Muscle of arm (tissue), 12 donors: ENCODE data around the gene YIF1B. TPM values are rescaled to one million over a fixed set of nuclear protein-coding genes. Genes with fewer than 3 reads are reported as not detected.

Source experiments
- DNase-seq: peaks from one replicate; pipeline ENCODE4 v3.0.0-alpha.2; 2013
- polyA plus RNA-seq, 12 donors: library from polyadenylated mRNA; unstranded; fragments of 120-200 nt; gene quantifications; one replicate each; pipeline ENCODE4 v1.2.1, GENCODE V29; 2013; ENCODE audit not compliant: insufficient read length in 12 of 12

YIF1B gene
- polyA plus RNA-seq, 12 donors: 13.0 to 27.2 (median 22.9) TPM; not detected in 1

DNA sequence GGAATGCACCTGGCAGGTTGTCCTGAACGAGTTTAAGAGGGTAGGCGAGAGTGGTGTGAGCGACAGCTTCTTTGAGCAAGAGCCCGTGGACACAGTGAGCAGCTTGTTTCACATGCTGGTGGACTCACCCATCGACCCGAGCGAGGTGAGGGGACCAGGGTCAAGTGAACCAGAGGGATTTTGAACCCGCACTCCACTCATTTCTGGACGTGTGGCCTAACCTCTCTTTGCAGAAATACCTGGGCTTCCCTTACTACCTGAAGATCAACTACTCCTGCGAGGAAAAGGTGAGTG is 21.6 kb upstream of the YIF1B start:
- no peak for DNase-seq

DNA sequence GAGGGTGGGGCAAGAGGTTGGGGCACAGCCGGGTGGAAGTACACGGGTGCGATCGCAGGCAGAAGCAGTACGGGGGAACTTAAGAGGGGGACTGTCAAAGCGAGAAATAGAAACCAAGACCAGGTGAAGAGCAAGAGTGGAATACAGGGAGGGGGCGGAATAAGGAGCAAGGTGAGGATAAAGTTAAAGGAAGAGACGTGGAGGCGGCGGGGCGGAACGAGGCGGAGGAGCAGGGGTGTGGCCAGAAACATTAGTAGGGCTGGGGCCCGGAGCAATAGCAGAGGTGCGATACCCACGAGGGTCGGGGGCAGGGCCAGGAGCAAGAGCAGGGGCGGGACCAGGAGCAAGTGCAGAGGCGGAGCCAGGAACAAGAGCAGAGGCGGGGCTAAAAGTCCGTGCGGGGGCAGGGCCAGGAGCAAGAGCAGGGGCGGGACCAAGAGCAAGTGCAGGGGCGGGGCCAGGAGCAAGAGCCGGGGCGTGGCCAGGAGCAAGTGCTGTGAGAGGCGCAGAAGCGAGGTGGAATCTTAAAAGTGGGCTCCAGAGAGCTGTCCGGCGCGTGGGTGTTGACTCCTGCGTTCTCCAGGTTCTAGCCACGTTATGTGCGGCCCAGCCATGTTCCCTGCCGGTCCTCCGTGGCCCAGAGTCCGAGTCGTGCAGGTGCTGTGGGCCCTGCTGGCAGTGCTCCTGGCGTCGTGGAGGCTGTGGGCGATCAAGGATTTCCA is 21.1 kb upstream of the YIF1B start:
- peak; percentile 85 for DNase-seq

DNA sequence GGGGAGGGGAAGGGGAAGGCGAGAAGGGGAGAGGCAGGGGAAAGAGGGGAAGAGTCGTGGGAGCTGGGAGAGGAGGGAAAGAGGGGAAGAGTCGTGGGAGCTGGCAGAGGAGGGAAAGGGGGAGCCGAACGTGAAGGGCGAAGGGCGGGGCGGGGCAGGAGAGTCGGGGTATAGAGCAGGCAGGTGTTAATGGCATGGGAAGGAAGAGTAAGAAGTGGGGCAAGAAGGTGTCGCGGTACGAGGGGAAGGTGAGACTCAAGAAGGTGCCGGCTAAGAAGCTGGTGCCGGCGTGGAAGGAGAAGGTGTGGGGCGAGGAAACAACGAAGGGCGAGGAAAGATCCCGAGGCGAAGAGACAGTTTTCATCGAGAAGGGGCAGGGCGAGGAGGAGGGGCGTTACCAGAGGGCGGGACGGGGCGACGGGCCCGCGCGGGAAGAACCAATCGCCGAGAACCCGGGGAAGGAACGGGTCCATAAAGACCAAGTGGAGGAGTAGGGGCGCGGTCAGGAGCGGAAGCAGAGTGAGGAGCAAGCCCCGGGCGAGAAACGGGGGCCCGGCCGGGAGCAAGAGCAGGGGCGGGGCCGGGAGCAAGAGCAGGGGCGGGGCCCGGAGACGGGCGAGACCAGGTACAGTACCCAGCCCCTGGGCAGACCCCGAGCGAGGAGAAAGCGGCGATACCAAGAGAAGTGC is 20.3 kb upstream of the YIF1B start:
- DNase-seq: peak; percentile 95

DNA sequence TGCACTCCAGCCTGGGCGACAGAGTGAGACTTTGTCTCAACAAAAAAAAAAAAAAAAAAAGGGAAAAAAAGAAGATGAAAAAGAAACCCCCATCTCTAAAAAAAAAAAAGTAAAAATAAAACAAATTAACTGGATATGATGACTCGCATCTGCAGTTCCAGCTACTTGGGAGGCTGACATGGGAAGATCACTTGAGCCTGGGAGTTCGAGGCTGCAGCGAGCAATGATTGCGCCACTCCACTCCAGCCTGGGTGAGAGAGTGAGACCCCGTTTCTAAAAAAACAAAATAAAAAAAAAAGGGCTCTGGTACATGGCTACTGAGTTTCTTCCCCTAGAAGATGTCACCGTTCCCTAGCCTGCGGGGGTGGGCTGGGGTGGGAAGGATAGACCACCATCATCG is 17.5 kb upstream of the YIF1B start:
- no peak for DNase-seq

DNA sequence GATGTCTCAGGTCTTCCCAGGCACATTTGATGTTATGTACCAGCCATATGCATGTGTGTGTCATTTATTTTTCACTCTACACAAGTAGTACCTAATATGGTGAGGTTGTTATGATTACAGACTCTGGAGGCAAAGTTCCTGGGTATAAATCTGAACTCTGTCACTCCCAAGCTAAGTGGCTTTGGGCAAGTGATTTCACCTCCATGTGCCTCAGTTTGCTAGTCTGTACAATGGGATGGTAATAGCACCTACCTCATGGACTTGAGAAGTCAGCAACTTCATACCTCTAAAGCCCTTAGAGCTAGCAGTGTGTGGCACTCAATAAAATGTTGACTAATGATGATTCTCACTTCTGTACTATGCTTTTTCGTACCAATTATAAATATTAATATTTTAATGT is 16.0 kb upstream of the YIF1B start:
- DNase-seq: no peak

DNA sequence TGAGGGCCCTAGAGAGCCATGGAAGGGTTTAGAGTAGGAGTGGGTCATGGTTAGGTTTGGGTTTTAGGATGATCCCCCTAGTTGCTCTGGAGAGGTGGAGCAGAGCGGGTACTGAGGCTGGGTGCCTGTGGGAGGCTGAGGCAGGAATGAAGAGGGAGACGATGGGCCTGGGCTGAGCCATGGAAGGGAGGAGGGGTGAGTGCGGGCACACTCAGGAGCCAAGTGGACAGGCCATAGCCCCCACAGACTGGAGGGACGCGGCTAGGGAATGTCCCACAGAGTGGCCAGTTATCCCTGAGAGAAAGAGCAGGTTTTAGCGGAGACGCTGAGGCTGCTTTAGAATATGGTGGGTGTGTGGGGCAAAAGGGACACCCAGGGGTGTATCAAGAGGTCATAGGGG is 13.9 kb upstream of the YIF1B start:
- DNase-seq: no peak

DNA sequence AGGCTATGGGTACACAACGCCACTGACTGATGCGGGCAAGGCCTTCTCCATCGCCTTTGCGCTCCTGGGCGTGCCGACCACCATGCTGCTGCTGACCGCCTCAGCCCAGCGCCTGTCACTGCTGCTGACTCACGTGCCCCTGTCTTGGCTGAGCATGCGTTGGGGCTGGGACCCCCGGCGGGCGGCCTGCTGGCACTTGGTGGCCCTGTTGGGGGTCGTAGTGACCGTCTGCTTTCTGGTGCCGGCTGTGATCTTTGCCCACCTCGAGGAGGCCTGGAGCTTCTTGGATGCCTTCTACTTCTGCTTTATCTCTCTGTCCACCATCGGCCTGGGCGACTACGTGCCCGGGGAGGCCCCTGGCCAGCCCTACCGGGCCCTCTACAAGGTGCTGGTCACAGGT is 10.8 kb upstream of the YIF1B start:
- DNase-seq: no peak

DNA sequence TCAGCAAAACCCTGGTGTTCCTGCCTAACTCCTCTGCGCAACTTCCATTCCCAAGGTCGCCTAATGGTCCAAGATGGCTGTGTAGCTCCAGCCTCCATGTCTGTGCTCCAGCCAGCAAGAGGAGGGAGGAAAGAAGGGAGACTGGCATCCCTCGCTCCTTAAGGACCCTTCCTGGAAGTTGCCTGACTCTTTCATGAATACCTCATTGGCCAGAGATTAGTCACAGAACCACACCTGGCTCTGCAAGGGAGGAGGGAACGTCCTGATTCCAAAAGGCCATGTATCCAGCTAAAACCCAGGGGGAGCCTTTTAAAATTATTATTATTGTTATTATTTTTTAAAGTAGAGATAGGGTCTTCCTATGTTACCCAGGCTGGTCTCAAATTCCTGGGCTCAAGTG is 8.7 kb upstream of the YIF1B start:
- DNase-seq: no peak

DNA sequence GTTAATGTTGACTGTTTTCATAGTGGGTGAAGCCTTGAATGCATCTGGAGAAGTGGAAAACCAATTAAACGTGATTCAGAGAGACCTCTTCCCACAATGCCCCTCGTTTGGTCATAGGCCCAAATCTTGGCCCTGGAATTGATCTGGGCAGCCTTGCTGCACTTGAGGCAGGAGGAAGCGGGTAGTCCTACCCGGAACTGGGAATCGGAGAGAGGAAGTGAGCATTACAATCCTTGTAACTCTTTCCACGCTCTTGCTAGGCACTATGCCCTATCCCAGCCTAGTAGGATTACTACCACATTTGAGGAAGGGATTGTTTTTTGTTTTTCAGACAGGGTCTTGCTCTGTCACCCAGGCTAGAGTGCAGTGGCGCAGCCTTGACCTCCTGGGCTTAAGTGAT is 7.5 kb upstream of the YIF1B start:
- no peak for DNase-seq

DNA sequence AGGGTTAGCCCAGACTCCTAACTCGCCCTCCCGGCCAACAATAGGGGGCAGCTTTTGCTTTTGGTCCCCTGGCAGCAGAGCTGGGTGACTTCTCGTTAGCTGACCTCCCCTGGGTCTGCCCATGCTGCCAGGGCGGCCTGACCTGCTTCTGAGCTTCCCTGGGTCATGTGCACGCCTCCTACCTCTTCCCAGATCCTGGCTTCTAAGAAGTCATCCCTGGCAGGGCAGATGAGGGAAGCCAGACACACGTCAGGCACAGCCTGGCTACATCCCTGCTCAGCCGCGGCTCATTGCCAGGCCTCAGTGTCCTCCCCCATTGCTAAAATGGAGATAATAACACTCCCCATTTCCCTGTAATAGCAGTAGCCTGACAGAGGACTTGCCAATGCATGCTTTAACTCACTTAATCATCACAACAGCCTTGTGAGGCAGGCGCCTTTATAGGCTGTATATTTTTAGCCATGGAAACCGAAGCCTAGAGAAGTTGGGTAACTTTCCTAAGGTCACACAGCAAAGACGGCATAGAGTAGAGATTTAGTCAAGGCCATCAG is 6.0 kb upstream of the YIF1B start:
- no peak for DNase-seq

DNA sequence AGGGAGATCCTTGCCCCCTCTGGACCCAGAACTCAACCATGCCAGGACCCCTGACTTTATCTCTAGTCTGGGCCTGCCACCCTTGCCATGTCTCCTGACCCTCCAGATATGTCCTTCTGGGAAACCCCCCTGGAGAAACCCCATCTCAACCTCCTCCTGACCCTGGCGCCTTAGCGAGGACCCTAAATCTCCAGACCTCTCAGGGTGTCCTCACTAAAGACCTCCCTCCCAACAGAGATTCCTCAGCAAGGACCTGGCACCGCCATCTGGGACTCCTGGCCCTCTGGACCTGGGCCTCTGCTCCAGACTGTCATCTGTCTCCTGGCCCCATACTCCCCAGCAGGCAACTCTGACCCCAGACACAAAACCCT is 5.2 kb upstream of the YIF1B start:
- no peak for DNase-seq

DNA sequence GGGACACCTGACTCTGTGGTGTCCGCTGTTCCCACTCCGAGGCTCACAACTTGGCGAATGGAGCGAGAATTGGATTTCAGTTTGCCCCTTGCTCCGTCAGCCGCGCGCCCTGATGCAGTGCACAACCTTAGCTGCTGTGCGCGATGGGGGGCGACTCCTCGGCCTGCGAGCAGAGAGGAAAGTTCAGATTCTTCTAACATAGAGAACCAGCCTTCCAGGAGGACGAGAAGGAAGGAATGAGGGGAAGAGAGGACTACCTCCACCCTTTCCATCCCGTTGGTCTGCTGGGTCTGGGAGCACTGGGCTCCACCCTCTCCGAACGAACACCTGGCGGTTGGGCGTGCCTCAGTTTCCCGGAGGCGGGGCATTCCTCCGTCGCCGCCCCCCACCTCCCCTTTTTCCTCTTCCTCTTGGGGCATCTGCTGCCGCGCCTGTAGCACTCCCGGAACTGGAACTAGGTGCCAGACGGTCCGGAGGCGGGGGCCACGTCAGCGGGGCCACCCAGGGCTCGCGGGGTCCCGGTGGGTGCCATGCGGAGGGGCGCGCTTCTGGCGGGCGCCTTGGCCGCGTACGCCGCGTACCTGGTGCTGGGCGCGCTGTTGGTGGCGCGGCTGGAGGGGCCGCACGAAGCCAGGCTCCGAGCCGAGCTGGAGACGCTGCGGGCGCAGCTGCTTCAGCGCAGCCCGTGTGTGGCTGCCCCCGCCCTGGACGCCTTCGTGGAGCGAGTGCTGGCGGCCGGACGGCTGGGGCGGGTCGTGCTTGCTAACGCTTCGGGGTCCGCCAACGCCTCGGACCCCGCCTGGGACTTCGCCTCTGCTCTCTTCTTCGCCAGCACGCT is 3.9 kb upstream of the YIF1B start, which contains the start of gene KCNK6:
Gene KCNK6 (plus strand): TSS at position 425 of the 838 bp plus-strand sequence. CDS start 106 bp downstream, at position 531.
- peak; percentile 42 for DNase-seq

DNA sequence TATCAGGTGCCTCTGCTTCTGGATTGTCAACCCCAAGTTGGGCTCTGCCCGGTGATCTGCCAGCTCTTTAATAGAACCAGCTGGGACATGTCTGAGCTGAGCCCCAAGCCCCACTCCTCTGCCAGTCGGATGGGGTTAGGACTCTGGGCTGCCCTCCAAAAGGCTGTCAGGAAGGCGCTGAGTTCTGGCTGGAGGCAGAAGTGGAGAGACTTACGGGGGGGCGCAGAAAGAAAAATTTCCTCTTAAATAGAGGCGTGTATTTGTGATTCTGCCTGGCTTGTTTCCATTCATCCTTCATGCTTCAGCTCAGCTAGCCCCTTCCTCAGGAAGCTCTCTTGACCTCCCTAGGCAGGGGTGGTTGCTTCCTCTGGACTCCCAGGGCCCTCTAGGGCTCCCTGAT is 2.9 kb upstream of the YIF1B start:
- DNase-seq: no peak

DNA sequence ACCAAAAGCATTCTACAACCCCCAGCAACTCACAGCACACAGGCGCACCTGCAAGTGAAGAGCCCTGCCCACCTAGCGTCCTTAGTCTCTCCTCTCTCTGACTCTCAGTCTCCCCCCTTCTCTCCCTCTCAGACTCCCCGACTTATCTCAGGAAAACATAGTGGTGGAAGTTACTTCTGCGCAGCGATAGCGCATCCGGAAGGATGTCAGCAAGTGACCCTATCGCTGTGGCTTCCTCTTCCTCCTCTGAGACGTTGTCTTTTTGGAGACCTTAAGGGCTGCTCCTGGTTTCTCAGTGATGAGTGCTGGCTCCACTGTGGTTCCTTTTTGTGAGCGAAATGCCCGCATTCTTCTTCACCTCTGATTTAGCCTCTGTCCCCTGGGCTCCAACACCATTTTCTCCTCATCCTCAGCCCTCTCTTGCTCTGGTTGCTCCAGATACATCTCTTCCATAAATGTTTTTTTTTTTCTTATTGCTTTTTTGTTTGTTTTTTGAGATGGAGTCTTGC is 1.4 kb upstream of the YIF1B start:
- DNase-seq: no peak

DNA sequence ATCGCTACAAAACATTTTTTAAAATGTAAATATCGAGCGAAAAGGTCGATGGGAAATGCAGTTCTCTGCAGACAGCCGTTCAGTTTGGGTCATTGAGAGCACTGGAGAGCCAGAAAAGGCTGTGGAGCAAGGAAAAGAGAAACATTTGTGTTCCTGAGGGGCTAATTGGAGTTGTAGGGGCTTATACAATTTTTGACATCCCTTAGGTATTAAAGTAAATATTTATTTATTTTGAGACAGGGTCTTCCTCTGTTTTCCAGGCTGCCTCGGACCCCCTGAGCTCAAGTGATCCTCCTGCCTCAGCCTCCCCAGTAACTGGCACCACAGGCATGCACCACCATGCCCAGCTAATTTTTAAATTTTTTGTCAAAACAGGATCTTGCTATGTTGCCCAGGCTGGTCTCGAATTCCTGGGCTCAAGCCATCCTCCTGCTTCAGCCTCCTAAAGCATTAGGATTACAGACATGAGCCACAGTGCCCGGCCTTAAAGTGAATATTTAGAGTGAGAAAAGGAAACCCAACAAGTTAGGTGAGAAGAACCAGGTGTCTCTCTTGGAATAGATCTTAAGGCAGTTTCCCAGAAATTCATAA is 825 bp upstream of the YIF1B start:
- no peak for DNase-seq

DNA sequence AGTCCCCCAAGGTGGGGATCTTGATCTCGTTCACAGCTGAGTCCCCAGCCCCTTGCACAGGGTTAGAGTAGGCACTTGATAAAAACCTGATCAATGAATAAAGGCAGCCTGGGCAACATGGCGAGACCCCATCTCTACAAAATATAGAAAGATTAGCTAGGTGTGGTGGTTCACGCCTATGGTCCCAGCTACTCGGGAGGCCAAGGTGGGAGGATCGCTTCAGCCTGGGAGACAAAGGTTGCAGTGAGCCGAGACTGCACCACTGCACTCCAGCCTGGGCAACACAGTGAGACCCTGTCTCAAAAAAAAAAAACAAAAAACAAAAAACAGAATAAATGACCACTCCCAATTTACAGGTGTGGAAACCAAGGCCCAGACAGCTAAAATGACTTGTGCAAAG is 4.8 kb downstream of the YIF1B start:
- no peak for DNase-seq

DNA sequence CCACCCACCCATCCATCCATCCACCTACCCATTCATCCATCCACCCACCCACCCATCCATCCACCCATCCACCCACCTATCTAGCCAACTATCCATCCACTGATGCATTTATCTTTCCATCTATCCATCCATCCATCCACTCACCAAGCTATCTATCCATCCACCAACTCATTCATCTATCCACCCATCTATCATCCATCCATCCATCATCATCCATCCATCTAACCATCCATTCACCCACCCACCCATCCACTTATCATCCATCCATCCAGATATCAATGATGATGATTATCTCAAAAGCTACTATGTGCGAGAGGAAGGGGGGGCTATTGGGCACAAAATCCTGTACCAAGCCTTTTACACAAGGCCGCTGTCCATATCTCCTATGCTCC is 5.5 kb downstream of the YIF1B start:
- no peak for DNase-seq

DNA sequence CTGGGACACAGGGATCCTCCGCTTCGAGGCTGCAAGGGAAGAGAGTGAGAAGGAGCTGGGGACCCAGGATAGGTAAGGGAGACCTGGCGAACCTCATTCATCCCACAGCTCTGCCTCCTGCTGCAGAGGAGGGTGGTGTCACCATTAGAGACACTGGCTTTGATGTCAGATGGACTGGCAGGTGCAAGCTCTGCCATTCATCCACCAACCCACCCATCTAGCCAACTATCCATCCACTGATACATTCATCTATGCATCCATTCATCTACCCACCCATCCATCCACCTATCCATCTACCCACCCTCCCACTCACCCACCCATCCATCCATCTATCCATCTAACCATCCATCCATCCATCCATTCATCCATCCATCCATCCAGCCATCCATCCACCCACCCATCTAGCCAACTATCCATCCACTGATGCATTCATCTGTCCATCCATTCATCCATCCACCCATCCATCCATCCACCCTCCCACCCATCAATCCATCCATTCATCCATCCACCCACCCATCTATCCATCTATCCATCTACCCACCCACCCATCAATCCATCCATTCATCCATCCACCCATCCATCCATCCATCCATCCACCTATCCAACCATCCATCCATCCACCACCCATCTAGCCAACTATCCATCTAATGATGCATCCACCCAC is 6.0 kb downstream of the YIF1B start:
- DNase-seq: no peak

DNA sequence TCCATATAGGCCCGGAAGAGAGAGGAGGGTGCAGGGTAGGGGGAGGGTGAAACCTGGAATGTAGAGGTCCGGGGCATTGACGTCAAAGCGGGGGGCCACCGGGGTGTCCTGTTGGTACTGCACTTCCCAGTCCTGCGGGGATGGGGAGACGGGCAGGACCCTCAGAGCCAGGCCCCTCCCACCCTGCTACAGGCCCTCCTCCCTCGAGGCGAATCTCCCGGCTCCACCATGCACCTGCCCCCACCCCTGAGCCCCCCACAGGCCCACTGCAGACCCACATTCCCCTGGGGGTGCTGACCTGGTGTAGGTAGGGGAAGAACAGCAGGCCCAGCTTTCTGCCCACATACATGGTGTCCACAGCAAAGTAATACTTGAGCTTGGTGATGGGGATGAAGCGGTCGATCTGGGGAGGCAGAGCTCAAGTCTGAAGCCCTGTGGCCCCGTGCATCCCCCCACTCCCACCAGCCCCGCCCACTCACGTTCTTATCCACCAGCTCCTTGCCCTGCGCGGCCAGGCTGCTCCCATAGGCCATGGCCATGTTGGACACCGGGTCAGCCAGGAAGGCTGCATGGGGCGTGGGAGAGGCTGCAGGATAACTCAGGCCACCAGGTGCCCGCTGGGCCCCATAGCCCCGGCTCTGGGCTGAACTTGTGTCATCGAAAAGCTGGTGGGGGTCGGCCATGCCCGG is 6.7 kb downstream of the YIF1B start:
- no peak for DNase-seq

DNA sequence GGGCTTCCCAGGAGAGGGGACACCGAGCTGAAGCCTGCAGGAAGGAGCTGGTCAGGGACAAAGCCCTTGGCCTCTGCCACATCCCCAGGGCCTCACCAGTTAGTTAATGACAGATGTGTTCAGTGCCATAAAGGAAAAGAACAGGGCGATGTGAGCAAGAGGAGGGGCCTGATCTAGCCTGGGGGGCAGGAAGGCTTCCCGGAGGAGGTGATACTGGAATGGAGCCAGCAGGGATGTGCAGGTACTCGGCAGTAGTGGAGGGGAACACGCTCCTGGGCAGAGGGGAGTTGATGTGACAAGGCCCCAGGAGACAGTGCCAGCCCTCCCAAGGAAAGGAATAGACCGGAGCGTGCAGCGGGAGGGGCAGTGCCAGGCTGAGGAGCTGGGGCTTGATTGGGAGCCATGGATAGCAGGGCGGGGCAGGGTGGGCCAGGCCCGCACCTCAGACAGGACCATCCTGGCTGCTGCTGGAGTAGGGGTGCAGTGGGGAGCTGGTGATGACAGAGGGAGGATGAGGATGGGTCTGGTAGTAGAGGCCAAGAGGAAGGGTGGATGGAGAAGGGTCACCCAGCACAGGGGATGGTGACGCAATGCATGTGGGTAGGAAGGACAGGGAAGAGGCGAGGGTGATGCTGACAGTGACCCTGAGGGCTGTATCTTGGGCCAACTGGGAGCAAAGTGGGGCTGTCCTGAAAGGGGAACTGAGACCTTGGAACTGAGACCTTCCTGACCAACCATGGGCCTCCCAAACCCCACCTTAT is 7.6 kb downstream of the YIF1B start:
- DNase-seq: no peak
